ENCODE data around the gene IGFBP4. TPM values are rescaled to one million over a fixed set of nuclear protein-coding genes. Genes with fewer than 3 reads are reported as not detected.

The IGFBP4 gene
- polyA plus RNA-seq, 1 donor, result 240 TPM

DNA sequence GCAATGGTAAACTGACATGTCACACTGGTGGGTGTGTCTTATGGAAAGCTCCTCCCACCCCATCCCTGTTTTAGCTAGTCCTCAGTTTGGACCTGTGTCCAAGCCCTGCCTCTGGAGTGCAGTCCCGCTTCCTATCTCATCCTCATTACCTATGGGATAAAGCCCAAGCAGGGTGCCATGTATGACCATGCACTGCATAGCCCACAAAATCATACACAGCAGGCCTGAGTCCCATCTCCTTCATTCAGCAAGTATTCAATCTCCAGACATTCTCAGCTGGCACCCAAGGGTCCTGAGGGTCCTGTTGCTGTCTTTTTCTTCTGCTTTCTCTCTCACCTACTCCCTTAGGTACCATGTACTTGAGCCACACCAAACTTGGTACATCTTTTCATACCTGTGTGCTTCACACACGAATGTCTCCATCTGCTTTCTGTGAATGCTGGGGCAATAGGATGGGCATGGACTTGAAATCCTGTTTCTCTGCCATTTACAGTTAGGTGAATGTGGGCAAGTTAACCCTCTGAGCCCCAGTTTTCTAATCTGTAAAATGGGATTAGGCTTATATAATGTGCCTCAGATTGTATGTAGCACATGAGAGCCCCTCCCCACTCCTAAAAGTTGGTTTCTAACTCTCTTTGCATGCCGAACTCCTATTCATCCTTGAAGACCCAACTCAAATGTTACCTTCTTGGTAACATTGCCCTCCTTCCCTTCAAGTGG is 29.6 kb downstream of the IGFBP4 start:
- DNase-seq, result no peak

DNA sequence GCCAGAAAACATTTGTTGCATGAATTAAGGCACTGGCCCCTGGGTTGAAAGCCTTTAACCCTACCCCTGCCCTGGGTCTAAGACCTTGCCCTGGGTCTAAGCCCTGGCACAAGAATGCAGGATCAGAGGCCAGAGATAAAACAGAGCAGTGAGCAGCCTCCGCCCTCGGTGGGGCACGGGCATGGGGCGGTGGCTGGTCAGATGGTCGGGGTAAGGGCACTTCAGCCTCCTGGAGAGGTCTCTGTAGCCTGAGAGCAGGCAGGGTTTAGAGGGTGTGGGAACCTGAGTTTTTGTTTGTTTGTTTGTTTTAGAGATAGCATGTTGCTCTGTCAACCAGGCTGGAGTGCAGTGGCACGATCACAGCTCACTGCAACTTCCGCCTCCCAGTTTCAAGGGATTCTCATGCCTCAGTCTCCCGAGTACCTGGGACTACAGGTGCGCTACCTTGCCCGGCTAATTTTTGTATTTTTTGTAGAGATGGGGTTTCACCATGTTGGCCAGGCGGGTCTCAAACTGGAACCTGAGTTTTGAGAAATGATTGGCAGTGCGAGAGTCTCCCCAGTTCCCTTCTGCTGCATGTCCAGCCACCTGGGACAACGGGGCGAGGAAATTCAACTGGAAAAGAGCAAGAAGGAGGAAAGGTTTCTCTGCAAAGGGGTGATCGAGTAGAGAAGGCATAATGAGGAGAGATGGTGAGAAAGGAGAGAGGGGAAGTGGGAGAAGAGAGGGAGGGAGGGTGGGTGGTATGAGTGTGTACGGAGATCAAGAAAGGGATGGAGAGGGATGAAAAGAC is 30.5 kb downstream of the IGFBP4 start:
- DNase-seq, result no peak

DNA sequence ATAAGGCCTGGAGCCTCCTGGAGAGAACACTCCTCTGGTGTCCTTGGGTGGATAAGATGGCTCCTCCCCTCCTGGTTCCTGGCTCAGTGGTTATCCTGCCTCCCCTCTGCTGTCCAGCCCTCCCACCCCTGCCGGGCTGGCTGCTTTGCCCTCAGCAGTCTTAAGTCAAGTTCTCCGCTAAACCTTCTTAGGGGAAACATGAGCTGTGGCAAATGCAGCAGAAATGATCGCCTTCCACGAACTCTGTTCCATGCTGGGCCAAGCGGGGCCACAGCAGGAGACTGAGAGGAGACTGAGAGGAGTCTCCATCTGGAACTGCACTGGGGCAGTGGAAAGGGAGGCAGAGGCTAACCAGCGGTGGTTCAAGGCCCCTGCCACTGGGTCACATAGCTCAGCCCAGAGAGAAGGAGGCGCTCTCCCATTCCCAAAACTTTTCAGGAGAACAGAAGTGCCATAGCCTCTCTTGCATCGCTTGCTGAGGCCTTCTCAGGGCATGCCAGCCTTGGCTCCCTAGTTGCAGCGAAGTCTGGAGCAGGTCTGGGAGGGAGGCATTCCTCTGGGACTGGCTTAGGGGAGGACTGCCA is 31.3 kb downstream of the IGFBP4 start:
- DNase-seq, result no peak

DNA sequence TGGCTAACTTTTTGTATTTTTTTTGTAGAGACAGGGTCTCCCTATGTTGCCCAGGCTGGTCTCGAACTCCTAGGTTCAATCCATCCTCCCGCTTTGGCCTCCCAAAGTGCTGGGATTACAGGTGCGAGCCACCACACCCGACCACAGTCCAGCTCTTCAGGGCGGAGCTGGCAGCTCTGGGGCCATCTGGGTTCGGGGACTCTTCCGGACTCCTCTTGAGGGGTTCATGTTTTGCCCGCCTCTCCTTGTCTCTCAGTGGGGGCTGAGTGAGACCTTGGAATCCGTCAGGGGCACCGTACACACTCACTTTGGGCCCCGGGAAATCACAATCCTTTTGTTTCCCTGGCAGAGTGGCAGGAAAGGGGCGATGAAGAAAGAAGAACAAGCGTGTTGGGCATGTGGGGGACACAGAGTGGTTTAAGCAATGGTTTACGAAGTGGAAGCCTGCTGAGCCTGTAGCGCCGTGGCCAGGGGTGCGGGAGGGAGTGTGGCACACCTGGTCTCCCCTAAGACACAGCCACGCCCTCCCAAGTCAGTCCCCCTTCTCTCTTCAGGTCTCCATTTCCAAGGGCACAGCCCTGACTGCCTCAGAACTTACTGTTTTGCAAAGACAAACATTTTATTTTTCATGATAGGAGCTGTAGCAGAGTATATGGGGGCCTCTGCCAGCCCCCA is 32.1 kb downstream of the IGFBP4 start:
- no peak for DNase-seq

DNA sequence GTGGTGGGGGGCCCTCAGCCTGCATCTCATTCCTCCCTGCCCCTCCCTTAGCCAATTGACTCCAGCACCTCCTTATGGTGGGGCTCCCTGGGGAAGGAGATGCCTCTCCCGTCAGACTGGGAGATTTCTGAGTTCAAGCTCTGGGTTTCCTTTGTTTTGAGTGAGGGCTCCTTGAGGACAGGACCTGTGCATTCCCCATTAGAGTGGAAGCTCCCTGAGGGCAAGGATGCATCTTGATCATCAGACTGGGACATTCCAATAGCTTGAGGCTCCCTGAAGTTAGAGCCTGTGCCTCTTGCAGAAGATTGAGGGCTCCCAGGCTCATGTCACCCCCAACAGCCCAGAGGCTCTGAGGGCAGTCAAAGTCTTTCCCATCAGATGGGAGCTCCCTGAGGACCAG is 34.5 kb downstream of the IGFBP4 start:
- no peak for DNase-seq

DNA sequence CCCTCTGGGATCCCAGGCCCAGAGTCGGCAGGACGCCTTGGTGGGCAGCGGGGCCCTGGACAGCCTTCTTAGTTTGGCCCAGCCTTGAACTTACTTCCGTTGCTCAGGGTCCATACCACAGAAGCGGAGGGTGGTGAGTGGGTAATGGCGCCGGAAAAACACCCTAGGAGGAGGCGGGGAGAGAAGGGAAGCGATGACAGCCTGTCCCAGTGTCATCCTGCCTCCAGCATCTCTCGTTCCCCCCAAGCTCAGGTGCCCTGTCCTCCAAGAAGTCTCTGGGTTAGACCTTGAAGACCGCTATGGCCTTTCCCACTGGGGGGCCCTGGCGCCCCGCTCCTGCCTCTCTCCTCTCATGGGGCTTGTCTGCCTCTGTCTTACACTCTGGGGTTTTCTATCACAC is 35.2 kb downstream of the IGFBP4 start:
- no peak for DNase-seq

DNA sequence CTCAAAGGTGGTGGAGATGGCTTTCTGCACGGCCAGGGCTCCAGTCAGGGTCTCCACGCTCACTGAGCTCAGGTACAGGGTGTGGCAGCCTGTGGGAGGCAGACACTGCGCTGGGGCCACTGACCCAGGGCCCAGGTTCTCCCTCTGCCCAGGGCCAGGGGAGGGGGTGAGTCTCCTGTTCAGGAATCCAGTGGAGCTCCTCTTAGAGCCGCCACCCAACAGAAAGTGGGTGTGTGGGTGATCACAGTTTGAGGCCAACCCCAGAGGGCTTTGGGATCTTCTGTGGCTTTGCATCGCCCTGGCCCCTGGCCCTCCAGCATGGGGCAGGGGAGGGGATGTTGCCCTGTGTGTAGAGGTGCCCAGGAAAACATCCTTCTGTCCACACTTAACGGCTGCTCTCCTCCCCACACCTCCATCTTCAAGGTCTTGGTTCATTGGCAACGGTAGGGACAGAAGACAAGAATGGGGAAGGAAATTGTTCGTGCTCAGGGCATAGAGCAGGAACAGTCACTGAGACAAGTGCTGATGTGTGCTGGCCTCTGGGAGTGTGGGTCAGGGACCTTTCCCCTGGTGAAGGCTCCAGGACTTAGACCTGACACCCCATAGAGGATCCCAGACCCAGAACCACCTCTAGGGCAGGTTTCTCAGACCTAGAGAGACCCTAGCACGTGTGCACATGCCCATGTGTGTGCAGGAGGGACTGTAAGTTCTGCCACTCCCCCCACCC is 36.7 kb downstream of the IGFBP4 start:
- no peak for DNase-seq

DNA sequence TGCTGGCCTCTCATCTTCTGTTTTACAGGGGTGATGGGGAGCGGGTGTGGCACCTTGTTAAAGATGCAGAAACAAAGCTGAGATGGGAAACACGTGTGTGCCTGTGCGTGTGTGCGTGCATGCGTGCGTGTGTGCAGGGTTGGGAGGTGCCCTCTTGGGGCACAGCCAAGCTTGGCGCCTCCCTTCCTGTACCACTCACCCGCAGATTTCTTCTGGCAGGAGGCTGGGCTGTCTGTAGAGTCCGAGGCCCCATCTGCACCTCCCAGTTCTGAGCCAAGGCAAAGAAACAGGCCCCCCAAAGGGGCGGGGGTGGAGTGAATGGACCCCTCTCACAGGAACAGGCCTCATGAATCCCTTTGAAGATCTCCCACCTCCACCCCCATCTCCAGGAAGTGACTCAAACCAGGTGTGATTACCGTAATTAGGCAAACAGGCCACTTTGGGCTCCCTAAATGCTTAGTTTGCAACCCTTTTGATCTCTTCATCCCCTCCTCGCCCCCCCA is 37.3 kb downstream of the IGFBP4 start:
- DNase-seq, result no peak

DNA sequence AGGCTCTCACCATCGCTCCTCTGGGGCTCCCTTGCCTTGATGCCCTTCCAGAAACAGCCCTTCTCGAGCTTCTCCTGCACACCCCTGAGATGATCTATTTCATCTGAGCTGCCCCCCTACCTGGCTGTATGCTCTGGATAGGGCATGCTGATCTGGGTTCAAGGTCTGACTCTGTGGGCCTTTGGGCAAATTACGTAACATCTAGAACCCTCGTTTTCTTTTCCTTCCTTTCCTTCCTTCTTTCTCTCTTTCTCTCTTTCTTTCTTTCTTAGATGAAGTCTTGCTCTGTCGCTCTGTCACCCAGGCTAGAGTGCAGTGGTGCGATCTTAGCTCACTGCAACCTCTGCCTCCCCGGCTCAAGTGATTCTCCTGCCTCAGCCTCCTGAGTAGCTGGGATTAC is 37.9 kb downstream of the IGFBP4 start:
- no peak for DNase-seq

DNA sequence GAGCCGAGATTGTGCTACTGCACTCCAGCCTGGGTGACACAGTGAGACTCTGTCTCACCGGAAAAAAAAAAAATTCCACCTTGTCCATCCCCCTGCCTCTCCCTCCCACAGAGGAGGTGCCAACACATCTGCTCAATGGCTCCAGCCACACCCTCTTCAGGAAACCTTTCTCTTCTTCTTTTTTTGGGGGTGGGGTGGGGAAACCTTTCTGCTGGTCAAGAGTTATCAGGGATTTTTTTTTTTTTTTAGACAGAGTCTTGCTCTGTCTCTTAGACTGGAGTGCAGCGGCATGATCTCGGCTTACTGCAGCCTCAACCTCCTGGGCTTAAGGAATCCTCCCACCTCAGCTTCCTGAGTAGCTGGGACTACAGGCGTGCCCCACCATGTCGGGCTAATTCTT is 39.5 kb downstream of the IGFBP4 start:
- DNase-seq, result no peak

DNA sequence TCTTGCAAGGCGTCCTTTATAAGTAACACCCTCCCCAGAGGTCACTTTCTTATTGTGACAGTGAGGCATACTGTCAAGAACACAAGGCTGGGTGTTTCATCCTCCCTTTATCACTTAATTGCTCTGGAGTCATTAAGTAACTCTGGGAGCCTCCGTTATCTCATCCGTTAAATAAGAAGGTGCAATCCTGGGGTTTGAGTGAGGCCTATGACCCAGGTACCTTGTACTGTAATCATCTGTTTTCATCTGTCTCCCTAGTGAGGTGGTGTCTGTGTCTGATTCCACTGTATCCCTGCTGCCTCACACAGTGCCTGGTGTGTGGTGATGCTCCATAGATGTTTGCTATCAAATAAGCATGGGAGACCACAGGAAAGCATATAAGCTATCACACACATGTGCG is 40.4 kb downstream of the IGFBP4 start:
- no peak for DNase-seq

DNA sequence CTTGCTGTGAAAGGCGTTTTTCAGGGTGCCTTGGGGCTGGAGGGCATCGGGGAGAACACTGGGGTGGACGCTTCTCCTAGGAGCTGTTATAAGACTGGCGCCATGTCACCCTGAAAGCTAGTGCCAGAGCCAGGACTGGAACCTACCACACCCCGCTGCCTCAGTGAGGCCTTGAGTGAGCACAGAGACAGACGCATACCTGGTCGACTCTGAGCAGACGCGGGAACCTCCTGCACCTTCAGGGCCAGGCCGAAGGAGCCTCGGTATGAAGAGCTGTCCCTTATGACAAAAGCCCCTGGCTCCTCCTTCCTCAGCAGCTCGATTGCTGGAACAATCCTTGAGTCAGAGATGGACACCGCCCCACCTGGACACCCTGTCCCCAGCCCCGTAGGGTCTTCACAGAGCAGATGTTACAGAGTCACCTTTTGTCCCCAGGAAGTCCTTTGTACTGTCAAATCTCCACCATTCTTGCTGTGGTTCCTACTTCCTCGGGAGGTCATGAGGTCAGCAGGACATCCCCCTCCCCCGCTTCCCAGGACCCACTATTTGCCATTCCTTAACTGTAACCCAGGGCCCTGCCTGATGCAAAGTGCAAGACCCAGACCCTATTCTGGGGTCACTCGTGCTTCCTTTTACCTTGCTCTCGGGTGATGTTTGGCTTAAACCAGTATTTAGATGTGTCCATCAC is 41.2 kb downstream of the IGFBP4 start:
- DNase-seq, result no peak

DNA sequence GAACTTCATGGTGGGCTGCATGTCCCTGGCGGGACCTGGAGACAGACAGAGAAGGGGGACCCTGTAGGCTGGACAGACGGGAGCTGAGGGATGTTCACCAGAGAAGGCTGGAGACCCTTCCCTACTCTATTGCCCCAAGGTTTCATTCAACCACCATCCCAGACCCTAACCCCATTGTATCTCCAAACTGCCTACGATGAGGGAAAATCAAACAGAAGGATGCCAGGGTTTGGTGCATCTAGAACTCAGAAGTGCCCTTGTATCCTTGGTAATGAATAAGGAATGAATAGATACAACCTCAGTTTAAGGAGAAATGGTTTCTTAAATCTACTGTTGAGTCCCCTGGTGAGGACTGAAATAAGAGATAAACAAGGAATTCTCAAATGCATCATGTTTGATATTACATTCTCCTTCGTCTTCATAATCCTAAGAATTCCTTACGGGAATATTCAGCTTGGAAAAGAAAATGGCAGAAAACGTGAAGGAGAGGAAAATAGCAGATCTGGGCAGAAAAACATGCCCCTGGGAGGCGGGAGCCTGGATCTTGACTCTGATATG is 41.8 kb downstream of the IGFBP4 start:
- DNase-seq, result no peak

DNA sequence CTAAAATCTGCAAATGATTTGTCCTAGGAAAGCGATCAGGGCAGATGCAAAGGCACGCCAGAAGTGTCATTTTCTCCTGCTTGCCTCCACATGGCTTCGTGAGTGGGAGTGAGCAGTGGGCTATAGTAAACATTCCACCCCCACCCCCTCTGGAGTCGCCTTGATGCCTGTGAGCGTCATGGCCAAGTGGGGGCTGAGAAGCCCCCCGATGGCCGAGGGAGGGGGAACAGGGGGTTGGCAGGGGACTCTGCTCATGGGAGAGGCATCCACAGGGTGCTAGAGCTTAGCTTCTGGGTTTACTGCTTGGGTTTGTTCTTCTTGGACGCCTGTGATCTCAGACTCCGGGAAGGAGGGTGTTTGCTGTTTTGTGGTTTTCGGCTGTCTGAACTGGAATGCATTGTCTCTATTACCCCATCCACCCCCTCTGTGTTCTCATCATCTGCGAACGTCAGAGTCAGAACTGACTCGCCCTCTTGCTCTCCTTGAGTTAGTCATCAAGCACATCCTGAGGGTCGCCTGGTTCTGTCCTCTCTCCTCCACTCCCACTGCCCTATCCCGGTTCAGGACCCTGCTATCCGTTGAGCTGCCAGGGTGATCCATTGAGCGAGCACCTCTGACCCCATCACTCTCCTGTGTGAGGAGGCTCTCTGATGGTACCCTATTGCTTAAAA is 42.7 kb downstream of the IGFBP4 start:
- no peak for DNase-seq

DNA sequence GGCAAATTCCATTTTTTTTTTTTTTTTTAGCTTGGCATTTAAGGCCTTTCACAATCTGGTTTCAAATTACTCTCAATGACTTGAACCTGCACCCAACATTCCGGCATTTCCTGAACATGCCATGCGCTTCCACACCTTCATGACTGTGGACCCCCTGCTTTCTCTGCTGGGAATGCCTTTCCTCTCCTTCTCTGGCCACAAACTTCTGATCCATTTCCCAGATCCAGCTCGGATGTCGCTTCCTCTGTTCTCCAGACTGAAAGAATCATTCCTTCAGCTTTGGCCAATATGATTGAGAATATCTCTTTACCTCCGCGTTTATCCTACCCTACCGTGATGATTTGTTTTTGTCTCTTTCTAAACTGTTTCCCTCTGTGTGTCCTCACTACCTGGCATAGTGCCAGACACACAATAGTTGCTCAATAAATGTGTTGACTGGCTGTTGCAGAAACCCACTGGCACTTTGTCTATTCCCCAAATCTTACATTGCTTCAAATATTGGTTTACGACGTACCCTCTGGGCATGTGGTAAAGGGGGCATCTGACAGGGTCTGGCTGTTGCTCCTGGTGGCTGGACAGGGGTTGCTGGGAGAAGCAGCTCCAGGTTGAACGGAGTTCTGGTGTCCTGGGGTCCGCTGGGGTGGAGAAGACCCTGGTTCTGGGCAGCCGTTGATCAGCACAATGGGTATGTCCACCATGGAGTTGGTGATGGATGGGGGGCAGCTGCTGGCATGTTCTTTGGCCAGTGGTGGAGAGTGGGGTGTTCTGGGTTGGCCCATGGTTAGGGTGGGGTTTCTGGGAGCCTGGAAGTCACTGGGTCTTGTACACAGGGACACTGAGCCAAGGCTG is 43.5 kb downstream of the IGFBP4 start:
- DNase-seq, result no peak

DNA sequence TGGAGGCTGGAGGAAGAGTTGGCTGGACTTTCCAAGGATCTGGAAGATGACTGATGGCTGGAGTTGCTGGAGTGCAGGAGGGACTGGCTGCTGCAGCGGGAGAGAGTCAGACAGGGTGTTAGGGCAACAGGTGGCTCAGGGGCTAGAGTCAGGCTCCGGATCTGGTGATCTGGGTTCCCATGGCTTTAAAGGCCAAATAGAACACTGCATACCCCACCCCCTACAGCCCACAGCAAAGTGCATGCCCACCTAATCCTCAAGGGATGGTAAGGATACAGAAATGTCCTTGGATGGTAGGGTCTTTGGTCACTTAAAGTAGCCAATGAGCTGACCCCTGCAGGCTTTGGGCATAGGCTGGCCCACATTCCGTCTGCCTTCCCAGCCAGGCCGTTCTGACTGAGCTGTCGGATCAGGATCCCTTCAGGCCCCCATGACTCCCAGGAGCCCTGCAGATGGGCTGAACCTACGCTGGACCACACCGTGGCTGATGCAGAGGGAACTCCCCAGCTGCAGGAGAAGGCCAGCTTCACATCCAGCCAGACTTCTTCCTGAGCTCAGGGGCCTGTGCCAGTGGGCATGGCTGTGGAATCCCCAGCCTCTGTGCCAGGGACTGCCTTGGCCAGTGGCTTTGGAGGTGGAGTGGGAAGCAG is 44.2 kb downstream of the IGFBP4 start:
- DNase-seq, result no peak

DNA sequence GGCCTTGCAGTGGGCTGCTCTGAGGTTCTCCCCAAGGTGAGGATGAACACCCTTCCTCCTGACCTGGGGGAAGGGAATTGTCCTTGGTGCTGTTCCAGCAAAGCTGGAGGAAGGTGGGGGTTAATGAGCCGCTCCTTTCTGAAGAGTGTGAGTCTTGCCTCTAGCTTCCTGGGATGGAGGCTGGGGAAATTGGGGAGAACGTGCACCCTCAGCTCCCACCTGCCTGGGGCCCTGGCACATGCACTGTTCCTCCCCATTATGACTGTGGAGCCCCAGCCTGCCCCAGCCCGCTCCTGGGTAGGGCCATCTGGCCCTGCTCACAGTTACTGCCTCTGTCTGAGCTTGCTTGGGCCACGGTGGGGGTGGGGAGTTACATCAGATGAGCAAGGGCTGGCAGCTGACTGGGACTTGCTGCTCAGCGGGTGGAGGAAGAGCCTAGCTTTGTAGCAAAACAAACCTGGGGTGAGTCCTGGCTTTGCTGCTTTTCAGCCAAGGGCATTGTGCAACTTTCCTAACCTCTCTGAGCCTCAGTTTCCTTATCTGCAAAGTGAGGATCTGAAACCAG is 47.1 kb downstream of the IGFBP4 start:
- no peak for DNase-seq

DNA sequence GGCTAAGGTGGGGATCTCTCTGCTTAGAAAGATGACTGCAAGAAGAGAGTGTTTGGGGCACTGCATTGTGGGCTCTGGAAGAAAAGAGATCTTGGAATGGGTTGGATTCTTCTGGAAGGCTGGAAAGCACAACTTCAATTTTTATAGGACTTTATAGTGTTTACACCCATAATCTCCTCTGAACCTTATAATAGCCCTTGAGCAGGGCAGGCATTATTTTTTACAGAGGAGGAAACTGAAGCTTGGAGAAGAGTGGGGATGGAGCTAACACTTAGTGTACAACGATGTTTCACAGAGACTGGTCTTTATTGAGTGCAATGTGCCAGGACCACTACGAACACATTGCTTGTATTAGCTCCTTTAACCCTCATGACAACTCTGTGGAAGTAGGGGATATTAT is 47.7 kb downstream of the IGFBP4 start:
- DNase-seq, result no peak

DNA sequence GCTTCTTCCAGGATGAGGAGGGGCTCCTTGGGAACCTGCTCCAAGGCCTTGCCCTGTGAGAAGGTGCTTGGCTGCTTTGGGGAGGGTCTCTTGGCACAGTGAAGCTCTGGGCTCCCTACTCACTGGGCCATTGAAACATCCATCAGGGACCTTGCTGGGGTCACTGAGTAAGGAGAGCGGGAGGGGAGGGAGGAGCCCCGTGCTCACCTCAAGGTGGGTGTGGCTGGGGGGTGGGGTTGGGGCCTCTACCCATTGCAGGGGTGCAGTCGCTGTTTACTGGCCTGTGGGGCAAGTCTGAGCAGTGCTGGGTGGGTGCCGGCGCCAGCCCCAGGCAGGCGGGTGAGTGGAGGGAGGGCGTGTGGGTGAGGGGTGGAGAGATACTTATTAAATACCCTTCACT is 48.2 kb downstream of the IGFBP4 start:
- DNase-seq, result no peak

Measured in hindlimb muscle (tissue), 1 donor.